NCI-H1105 treated with DMSO at 0.1 percent for 48 hours (cell line): ENCODE results near the gene SECISBP2L.

ENCODE experiments used
- DNase-seq: peaks from one replicate; lab custom pipeline; 2025; lab: John Stamatoyannopoulos, UW

The SECISBP2L gene

GRCh38 chr15:48966595-48967301 lies 79.5 kb downstream of the SECISBP2L start:
- DNase-seq: no peak

- DNase-seq: no peak
These were observed 80.3 kb downstream of the SECISBP2L start for GRCh38 chr15:48965972-48966371.

GRCh38 chr15:48964898-48965297 lies 81.3 kb downstream of the SECISBP2L start:
- DNase-seq: no peak

- DNase-seq: peak; percentile 70
These were observed 82.6 kb downstream of the SECISBP2L start, which contains the start of gene SHC4 for GRCh38 chr15:48963524-48964113. TSS of gene SHC4 (minus strand) at chr15:48963919. CDS start at chr15:48963015, 904 bp downstream.

GRCh38 chr15:48962662-48963523 lies 83.4 kb downstream of the SECISBP2L start:
- no peak for DNase-seq

GRCh38 chr15:48955967-48956366 lies 90.3 kb downstream of the SECISBP2L start:
- no peak for DNase-seq

GRCh38 chr15:48955370-48955769 lies 90.9 kb downstream of the SECISBP2L start:
- DNase-seq: no peak

GRCh38 chr15:48954538-48954937 lies 91.7 kb downstream of the SECISBP2L start:
- DNase-seq: no peak

GRCh38 chr15:48946840-48947187 lies 99.4 kb downstream of the SECISBP2L start:
- no peak for DNase-seq

GRCh38 chr15:48946074-48946839 lies 100.0 kb downstream of the SECISBP2L start:
- DNase-seq: no peak

GRCh38 chr15:48945386-48945785 lies 100.9 kb downstream of the SECISBP2L start:
- DNase-seq: no peak

GRCh38 chr15:48941904-48942303 lies 104.3 kb downstream of the SECISBP2L start:
- DNase-seq: no peak

GRCh38 chr15:48940508-48940907 lies 105.7 kb downstream of the SECISBP2L start:
- no peak for DNase-seq

GRCh38 chr15:48939648-48940047 lies 106.6 kb downstream of the SECISBP2L start:
- DNase-seq: no peak
